Measurements from ENCODE around the gene PEMT.
"Not testable (repeated sequence)": the region's sequence is repeated elsewhere in the genome, so short reads cannot be mapped to it uniquely, and the experiment has no call there.

PEMT gene

GRCh38 chr17:17492571-17492970, 98.9 kb downstream of the PEMT start:
- in situ Hi-C loops (cut with MboI; ENCODE audit: low pct_unique_long_range_greater_than_20kb, low sequenced_read_pairs, unreplicated experiment): no loop called here
- TF ChIP-seq CTCF (IDR thresholded peaks at IDR 0.05; ENCODE audit: extremely low read depth, insufficient read depth, missing control alignments): no peak
- no peak for DNase-seq (ENCODE audit: low spot score)

GRCh38 chr17:17492085-17492484, 99.4 kb downstream of the PEMT start:
- no peak for DNase-seq (ENCODE audit: low spot score)
- TF ChIP-seq CTCF (IDR thresholded peaks at IDR 0.05; ENCODE audit: extremely low read depth, insufficient read depth, missing control alignments): no peak
- in situ Hi-C loops (cut with MboI; ENCODE audit: low pct_unique_long_range_greater_than_20kb, low sequenced_read_pairs, unreplicated experiment): no loop called here

- no peak for DNase-seq (ENCODE audit: low spot score)
- no peak for TF ChIP-seq CTCF (IDR thresholded peaks at IDR 0.05; ENCODE audit: extremely low read depth, insufficient read depth, missing control alignments)
- in situ Hi-C loops (cut with MboI; ENCODE audit: low pct_unique_long_range_greater_than_20kb, low sequenced_read_pairs, unreplicated experiment): no loop called here
Measured at GRCh38 chr17:17491546-17491988, 99.9 kb downstream of the PEMT start.

GRCh38 chr17:17491031-17491471, 100.5 kb downstream of the PEMT start:
- no peak for TF ChIP-seq CTCF (IDR thresholded peaks at IDR 0.05; ENCODE audit: extremely low read depth, insufficient read depth, missing control alignments)
- DNase-seq (ENCODE audit: low spot score): no peak
- in situ Hi-C loops (cut with MboI; ENCODE audit: low pct_unique_long_range_greater_than_20kb, low sequenced_read_pairs, unreplicated experiment): no loop called here

- DNase-seq (ENCODE audit: low spot score): no peak
- in situ Hi-C loops (cut with MboI; ENCODE audit: low pct_unique_long_range_greater_than_20kb, low sequenced_read_pairs, unreplicated experiment): no loop called here
- TF ChIP-seq CTCF (IDR thresholded peaks at IDR 0.05; ENCODE audit: extremely low read depth, insufficient read depth, missing control alignments): no peak
Measured at GRCh38 chr17:17487998-17488397, 103.5 kb downstream of the PEMT start.

- DNase-seq (ENCODE audit: low spot score); in situ Hi-C loops (cut with MboI; ENCODE audit: low pct_unique_long_range_greater_than_20kb, low sequenced_read_pairs, unreplicated experiment): not testable (repeated sequence)
Measured at GRCh38 chr17:17486416-17486815, 105.1 kb downstream of the PEMT start.

- no peak for TF ChIP-seq CTCF (IDR thresholded peaks at IDR 0.05; ENCODE audit: extremely low read depth, insufficient read depth, missing control alignments)
- no peak for DNase-seq (ENCODE audit: low spot score)
- in situ Hi-C loops (cut with MboI; ENCODE audit: low pct_unique_long_range_greater_than_20kb, low sequenced_read_pairs, unreplicated experiment): no loop called here
Measured at GRCh38 chr17:17485420-17485819, 106.1 kb downstream of the PEMT start.
